ENCODE data around the gene MARK4. TPM values are rescaled to one million over a fixed set of nuclear protein-coding genes. Genes with fewer than 3 reads are reported as not detected.

The MARK4 gene
- total RNA-seq, 1 experiment from 2014 or later, result 37.7 TPM

DNA sequence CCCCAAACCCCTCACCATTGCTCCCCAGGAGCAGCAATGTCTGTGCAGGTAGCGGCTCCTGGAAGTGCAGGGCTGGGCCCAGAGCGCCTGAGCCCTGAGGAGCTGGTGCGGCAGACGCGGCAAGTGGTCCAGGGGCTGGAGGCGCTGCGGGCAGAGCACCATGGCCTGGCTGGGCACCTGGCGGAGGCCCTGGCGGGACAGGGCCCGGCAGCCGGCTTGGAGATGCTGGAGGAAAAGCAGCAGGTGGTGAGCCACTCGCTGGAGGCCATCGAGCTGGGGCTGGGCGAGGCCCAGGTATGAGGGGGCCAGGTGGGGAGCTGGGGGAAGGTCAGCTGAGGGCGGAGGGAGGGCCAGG, 94.4 kb downstream of the MARK4 start:
- H2AFZ ChIP-seq (ENCODE audit: low read depth, low read length, poor library complexity, severe bottlenecking), result no peak overlapping the region
- ChIA-PET POLR2A (no interaction called here), RAD21 (ENCODE audit: low non-redundant PET in 1 of 2, low total read pairs in 2 of 2, uncharacterized antibody in 2 of 2, unreplicated experiment in 2 of 2) (interaction anchor here in 1 of 2 experiments (0.7 kb wide), 1 partner anchor 13 kb away, joined by 3 read pairs; no protein-coding TSS in a partner anchor), CTCF (interaction anchor here (1.0 to 1.5 kb wide), 2 partner anchors 57 to 133 kb away, joined by 3 read pairs; no protein-coding TSS in a partner anchor)
- H3K9me3 ChIP-seq (ENCODE audit: control insufficient read depth in 1 of 2, insufficient read depth in 1 of 2, low read depth in 1 of 2, low read length in 2 of 2), result no peaks in the 10 kb centered on the region
- intact Hi-C loops (cut with micrococcal nuclease), result no loop called here
- BruUV-seq (replicated peaks), result no TSS peak
- TF ChIP-seq RAD21 (IDR thresholded peaks at IDR 0.05; ENCODE audit: low read depth) (no peak), EZH2 (IDR thresholded peaks at IDR 0.05) (no peak), CEBPB (IDR thresholded peaks at IDR 0.05; ENCODE audit: low read depth) (no peak), TCF7L2 (IDR thresholded peaks at IDR 0.05; ENCODE audit: borderline replicate concordance, extremely low read depth, insufficient read depth, insufficient read length) (no peak), SP1 (IDR thresholded peaks at IDR 0.05; ENCODE audit: low read depth) (no peak), FOSL1 (IDR thresholded peaks at IDR 0.05; ENCODE audit: low read depth) (no peak), REST (IDR thresholded peaks at IDR 0.05; ENCODE audit: low read depth) (no peak), YY1 (IDR thresholded peaks at IDR 0.05; ENCODE audit: extremely low read depth, insufficient replicate concordance, low read depth, low read length) (no peak)
- TF ChIP-seq, protein P1, sequence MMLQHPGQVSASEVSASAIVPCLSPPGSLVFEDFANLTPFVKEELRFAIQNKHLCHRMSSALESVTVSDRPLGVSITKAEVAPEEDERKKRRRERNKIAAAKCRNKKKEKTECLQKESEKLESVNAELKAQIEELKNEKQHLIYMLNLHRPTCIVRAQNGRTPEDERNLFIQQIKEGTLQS (IDR thresholded peaks at IDR 0.05), result no peak
- TF ChIP-seq, protein P2, sequence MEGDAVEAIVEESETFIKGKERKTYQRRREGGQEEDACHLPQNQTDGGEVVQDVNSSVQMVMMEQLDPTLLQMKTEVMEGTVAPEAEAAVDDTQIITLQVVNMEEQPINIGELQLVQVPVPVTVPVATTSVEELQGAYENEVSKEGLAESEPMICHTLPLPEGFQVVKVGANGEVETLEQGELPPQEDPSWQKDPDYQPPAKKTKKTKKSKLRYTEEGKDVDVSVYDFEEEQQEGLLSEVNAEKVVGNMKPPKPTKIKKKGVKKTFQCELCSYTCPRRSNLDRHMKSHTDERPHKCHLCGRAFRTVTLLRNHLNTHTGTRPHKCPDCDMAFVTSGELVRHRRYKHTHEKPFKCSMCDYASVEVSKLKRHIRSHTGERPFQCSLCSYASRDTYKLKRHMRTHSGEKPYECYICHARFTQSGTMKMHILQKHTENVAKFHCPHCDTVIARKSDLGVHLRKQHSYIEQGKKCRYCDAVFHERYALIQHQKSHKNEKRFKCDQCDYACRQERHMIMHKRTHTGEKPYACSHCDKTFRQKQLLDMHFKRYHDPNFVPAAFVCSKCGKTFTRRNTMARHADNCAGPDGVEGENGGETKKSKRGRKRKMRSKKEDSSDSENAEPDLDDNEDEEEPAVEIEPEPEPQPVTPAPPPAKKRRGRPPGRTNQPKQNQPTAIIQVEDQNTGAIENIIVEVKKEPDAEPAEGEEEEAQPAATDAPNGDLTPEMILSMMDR (IDR thresholded peaks at IDR 0.05 in 2 of 3, conservative IDR thresholded peaks at IDR 0.05 in 1 of 3; ENCODE audit: borderline replicate concordance in 1 of 3, insufficient read depth in 1 of 3, low read depth in 2 of 3, low read length in 2 of 3), result no peak
- H3K4me3 ChIP-seq (replicated peaks in 1 of 2; ENCODE audit: low read depth in 1 of 2, low read length in 2 of 2), result no peak overlapping the region
- H3K79me2 ChIP-seq (ENCODE audit: insufficient read depth, low read length), result 0 out of 2 replicates have a peak, but pooled peaks cover 3% of the 10 kb centered on the region
- H3K9me2 ChIP-seq (ENCODE audit: insufficient read depth), result no peaks in the 10 kb centered on the region
- no peak overlapping the region for H3K27ac ChIP-seq (ENCODE audit: low read depth, low read length)
- no peak overlapping the region; the same call in 1 of the 2 replicates for H3K4me2 ChIP-seq (ENCODE audit: low read length)
- 0 out of 2 replicates have a peak overlapping the region, but pooled peaks have one; percentile 33 for H3K9ac ChIP-seq (ENCODE audit: low read length)
- DNase-seq (ENCODE audit: low read depth, low spot score), result no peak
- no peaks in the 10 kb centered on the region for H4K20me1 ChIP-seq (ENCODE audit: insufficient read depth)
- H3K4me1 ChIP-seq (ENCODE audit: control insufficient read depth in 1 of 2, insufficient read depth in 2 of 2, low read length in 2 of 2), result peaks cover 11 to 25% of the 10 kb centered on the region in 2 experiments; a peak in 3 of 4 replicates
- no peak for ATAC-seq
- H3K27me3 ChIP-seq (ENCODE audit: insufficient read depth, low read length), result no peaks in the 10 kb centered on the region
- peaks cover 2 to 5% of the 10 kb centered on the region in 2 experiments; a peak in 2 of 4 replicates for H3K36me3 ChIP-seq (ENCODE audit: control insufficient read depth in 1 of 2, insufficient read depth in 2 of 2, low read length in 2 of 2)
